A549 (cell line): ENCODE data around the gene DPEP2. TPM values are rescaled to one million over a fixed set of nuclear protein-coding genes. Genes with fewer than 3 reads are reported as not detected.

Source experiments
- ATAC-seq, 2 experiments: fragments of 200-7000 bp in 1 of 2; fragments of >200 bp in 1 of 2; cut with Nextera tagmentation in 1 of 2; cut with Tn5 transposase in 1 of 2; 3 replicates each; pipeline versions ENCODE4 v1.8.0 to v1.9.1; 2018 to 2020; ENCODE audit warnings: mild to moderate bottlenecking in 1 of 2, moderate library complexity in 1 of 2
- CTCF ChIA-PET: fragments of 300-600 bp; sonication (Branson Sonifier 250); formaldehyde crosslinking; extraction: SDS; loops from one replicate; lab custom pipeline; 2021; ENCODE audit warnings: antibody characterized with exemption, inconsistent platforms; lab: Yijun Ruan, JAX
- POLR2A ChIA-PET: fragments of 350-600 bp; formaldehyde crosslinking; extraction: SDS; loops from one replicate; lab custom pipeline; 2021; ENCODE audit warnings: antibody characterized with exemption, inconsistent platforms; lab: Yijun Ruan, JAX
- DNase-seq, 2 experiments: peaks; one replicate each; pipeline versions ENCODE4 v3.0.0 to v3.0.0-alpha.2; 2011 to 2016; ENCODE audit warnings: low read depth in 1 of 2, low spot score in 1 of 2
- FAIRE-seq: peaks from 2 replicates; lab custom pipeline; 2011; peaks lifted over from hg19 to GRCh38; lab: Jason Lieb, UNC
- H3K27ac ChIP-seq, 2 experiments: fragments of >200 bp; sonication (Bioruptor Twin); formaldehyde crosslinking; 3 replicates each; pipeline ENCODE4 v1.5.1; 2016 to 2017
- H3K4me1 ChIP-seq: fragments of >200 bp; sonication (Bioruptor Twin); formaldehyde crosslinking; 3 replicates; pipeline ENCODE4 v1.6.1; 2016
- H3K4me2 ChIP-seq: fragments of >200 bp; sonication (Bioruptor Twin); formaldehyde crosslinking; 3 replicates; pipeline ENCODE4 v1.6.1; 2016
- H3K4me3 ChIP-seq: fragments of >200 bp; sonication (Bioruptor Twin); formaldehyde crosslinking; 3 replicates; pipeline ENCODE4 v1.5.1; 2016
- H3K9me3 ChIP-seq: fragments of >200 bp; sonication (Bioruptor Twin); formaldehyde crosslinking; 3 replicates; pipeline ENCODE4 v1.6.1; 2016
- BHLHE40 ChIP-seq: IDR thresholded peaks from 2 replicates; pipeline ENCODE4 v1.6.1; 2012; ENCODE audit warnings: low read depth, low read length, inconsistent platforms
- CHD4 ChIP-seq: fragments of 200-600 bp; sonication (generic); IDR thresholded peaks from 2 replicates; pipeline ENCODE4 v1.6.1; 2016; ENCODE audit warnings: antibody characterized with exemption, mild to moderate bottlenecking, borderline replicate concordance
- EHMT2 ChIP-seq: fragments of 200-600 bp; sonication (generic); IDR thresholded peaks from 2 replicates; pipeline ENCODE4 v1.6.1; 2016; ENCODE audit warnings: antibody characterized with exemption, low read depth, mild to moderate bottlenecking, moderate library complexity
- ELK1 ChIP-seq: fragments of 150-350 bp; IDR thresholded peaks from 2 replicates; pipeline ENCODE4 v1.6.1; 2014; ENCODE audit warnings: low read depth, mild to moderate bottlenecking, low read length
- ESRRA ChIP-seq: fragments of 150-350 bp; IDR thresholded peaks from 2 replicates; pipeline ENCODE4 v1.6.1; 2014; ENCODE audit warnings: mild to moderate bottlenecking, low read length, borderline replicate concordance
- FOSL2 ChIP-seq, 2 experiments: fragments of 450-650 bp in 1 of 2; fragments of >200 bp in 1 of 2; sonication (Bioruptor Twin) in 1 of 2; formaldehyde crosslinking; IDR thresholded peaks; 2 replicates each; pipeline versions ENCODE4 v1.5.0 to v1.6.1; 2016 to 2020; ENCODE audit warnings: mild to moderate bottlenecking in 1 of 2, moderate library complexity in 1 of 2
- HES2 ChIP-seq: fragments of >200 bp; sonication (Bioruptor Twin); formaldehyde crosslinking; IDR thresholded peaks from 2 replicates; pipeline ENCODE4 v1.6.1; 2016
- KDM1A ChIP-seq: fragments of 200-600 bp; sonication (generic); IDR thresholded peaks from 2 replicates; pipeline ENCODE4 v1.6.1; 2016; ENCODE audit warnings: low read depth, mild to moderate bottlenecking
- MYC ChIP-seq: IDR thresholded peaks from 2 replicates; pipeline ENCODE4 v1.6.1; 2012; ENCODE audit warnings: mild to moderate bottlenecking, inconsistent platforms, low read length, improper control_type of control experiment, borderline replicate concordance
- NPAS2 ChIP-seq: fragments of 250-450 bp; sonication (Bioruptor Pico); IDR thresholded peaks from 2 replicates; pipeline ENCODE4 v1.8.0; 2022; ENCODE audit warnings: mild to moderate bottlenecking, moderate library complexity, borderline replicate concordance
- ZFP36 ChIP-seq: fragments of 450-650 bp; IDR thresholded peaks from 2 replicates; pipeline ENCODE4 v1.6.1; 2014; ENCODE audit warnings: borderline replicate concordance; ENCODE audit not compliant: partially characterized antibody
- ZNF302 ChIP-seq: fragments of 250-450 bp; sonication (Bioruptor Pico); IDR thresholded peaks from 2 replicates; pipeline ENCODE4 v1.9.0; 2021; ENCODE audit warnings: inconsistent platforms, mild to moderate bottlenecking, moderate library complexity
- WGBS: methylation state at CpG from one replicate; pipeline ENCODE4 v1.1.6; 2017; ENCODE audit errors: missing lambda C conversion rate; 5-methylcytosine and 5-hydroxymethylcytosine counted together
- polyA plus RNA-seq, 4 experiments: library from polyadenylated mRNA; depleted of rRNA in 3 of 4; stranded (reverse); fragments of >200 nt; fragmentation: RNase III in 1 of 4; extraction: RNeasy Plus Mini Kit Qiagen cat#74134 plus additional on column Dnase treatment in 1 of 4; gene quantifications; 2 replicates in 3 of 4; 3 replicates in 1 of 4; pipeline ENCODE4 v1.2.3, GENCODE V29; 2011 to 2017
- TF ChIP-seq, protein P1 (sequence below): fragments of >200 bp; sonication (Bioruptor Twin); formaldehyde crosslinking; IDR thresholded peaks from 3 replicates; pipeline ENCODE4 v1.6.1; 2016
- TF ChIP-seq, protein P2 (sequence below): fragments of >200 bp; sonication (Bioruptor Twin); formaldehyde crosslinking; IDR thresholded peaks from 3 replicates; pipeline ENCODE4 v1.5.1; 2016
- TF ChIP-seq, protein P3 (sequence below): fragments of 200-600 bp; sonication (generic); IDR thresholded peaks from 2 replicates; pipeline ENCODE4 v1.6.1; 2016; ENCODE audit warnings: antibody characterized with exemption, mild to moderate bottlenecking, moderate library complexity

The DPEP2 gene
- polyA plus RNA-seq, 2 of the 4 experiments (the other 2 are of a cell fraction), result not detected

- Histone ChIP-seq H3K4me3 (no peak within 1 kb of the TSS), H3K27ac (no peak within 1 kb of the TSS), H3K4me1 (no peaks in the 10 kb centered on the region)
- ATAC-seq (no peak; a peak in 1 of 6 replicates), DNase-seq (no peak)
- 87% methylated on average over 21 of the region's 23 CpGs for WGBS
- CTCF ChIA-PET, result interaction anchor here (1.0 to 6.3 kb wide), 8 partner anchors 8 to 121 kb away, joined by 3 to 54 read pairs (median 5); partner anchors contain the start of gene PSMB10
- POLR2A ChIA-PET, result interaction anchor here (1.4 kb wide), 1 partner anchor 8 kb away, joined by 5 read pairs; no protein-coding TSS in a partner anchor
- TF ChIP-seq ELK1, result no peak
- TF ChIP-seq, protein P1, sequence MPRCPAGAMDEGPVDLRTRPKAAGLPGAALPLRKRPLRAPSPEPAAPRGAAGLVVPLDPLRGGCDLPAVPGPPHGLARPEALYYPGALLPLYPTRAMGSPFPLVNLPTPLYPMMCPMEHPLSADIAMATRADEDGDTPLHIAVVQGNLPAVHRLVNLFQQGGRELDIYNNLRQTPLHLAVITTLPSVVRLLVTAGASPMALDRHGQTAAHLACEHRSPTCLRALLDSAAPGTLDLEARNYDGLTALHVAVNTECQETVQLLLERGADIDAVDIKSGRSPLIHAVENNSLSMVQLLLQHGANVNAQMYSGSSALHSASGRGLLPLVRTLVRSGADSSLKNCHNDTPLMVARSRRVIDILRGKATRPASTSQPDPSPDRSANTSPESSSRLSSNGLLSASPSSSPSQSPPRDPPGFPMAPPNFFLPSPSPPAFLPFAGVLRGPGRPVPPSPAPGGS, result no peak
- TF ChIP-seq CHD4, result no peak
- no peak for TF ChIP-seq EHMT2
- TF ChIP-seq BHLHE40, result no peak
- no peak for TF ChIP-seq ZFP36
- no peak for TF ChIP-seq ESRRA
- no peak for TF ChIP-seq ZNF302
- TF ChIP-seq KDM1A, result no peak
- TF ChIP-seq, protein P2, sequence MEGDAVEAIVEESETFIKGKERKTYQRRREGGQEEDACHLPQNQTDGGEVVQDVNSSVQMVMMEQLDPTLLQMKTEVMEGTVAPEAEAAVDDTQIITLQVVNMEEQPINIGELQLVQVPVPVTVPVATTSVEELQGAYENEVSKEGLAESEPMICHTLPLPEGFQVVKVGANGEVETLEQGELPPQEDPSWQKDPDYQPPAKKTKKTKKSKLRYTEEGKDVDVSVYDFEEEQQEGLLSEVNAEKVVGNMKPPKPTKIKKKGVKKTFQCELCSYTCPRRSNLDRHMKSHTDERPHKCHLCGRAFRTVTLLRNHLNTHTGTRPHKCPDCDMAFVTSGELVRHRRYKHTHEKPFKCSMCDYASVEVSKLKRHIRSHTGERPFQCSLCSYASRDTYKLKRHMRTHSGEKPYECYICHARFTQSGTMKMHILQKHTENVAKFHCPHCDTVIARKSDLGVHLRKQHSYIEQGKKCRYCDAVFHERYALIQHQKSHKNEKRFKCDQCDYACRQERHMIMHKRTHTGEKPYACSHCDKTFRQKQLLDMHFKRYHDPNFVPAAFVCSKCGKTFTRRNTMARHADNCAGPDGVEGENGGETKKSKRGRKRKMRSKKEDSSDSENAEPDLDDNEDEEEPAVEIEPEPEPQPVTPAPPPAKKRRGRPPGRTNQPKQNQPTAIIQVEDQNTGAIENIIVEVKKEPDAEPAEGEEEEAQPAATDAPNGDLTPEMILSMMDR, result no peak
- no peak for TF ChIP-seq NPAS2 (CRISPR knock-in tag)
- TF ChIP-seq MYC, result no peak
- no peak for TF ChIP-seq HES2
- TF ChIP-seq, protein P3, sequence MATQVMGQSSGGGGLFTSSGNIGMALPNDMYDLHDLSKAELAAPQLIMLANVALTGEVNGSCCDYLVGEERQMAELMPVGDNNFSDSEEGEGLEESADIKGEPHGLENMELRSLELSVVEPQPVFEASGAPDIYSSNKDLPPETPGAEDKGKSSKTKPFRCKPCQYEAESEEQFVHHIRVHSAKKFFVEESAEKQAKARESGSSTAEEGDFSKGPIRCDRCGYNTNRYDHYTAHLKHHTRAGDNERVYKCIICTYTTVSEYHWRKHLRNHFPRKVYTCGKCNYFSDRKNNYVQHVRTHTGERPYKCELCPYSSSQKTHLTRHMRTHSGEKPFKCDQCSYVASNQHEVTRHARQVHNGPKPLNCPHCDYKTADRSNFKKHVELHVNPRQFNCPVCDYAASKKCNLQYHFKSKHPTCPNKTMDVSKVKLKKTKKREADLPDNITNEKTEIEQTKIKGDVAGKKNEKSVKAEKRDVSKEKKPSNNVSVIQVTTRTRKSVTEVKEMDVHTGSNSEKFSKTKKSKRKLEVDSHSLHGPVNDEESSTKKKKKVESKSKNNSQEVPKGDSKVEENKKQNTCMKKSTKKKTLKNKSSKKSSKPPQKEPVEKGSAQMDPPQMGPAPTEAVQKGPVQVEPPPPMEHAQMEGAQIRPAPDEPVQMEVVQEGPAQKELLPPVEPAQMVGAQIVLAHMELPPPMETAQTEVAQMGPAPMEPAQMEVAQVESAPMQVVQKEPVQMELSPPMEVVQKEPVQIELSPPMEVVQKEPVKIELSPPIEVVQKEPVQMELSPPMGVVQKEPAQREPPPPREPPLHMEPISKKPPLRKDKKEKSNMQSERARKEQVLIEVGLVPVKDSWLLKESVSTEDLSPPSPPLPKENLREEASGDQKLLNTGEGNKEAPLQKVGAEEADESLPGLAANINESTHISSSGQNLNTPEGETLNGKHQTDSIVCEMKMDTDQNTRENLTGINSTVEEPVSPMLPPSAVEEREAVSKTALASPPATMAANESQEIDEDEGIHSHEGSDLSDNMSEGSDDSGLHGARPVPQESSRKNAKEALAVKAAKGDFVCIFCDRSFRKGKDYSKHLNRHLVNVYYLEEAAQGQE, result no peak
- no peak for TF ChIP-seq FOSL2 (IDR thresholded peaks at IDR 0.05)
- no peak for TF ChIP-seq FOSL2 (CRISPR knock-in tag; IDR thresholded peaks at IDR 0.05)
- TF ChIP-seq, all 56 proteins: peak for 0
- Histone ChIP-seq H3K4me2 (no peak within 1 kb of the TSS), H3K9me3 (no peaks in the 10 kb centered on the region)
- no peak for FAIRE-seq
Observed at GRCh38 chr16:67943619-67944504, 55.4 kb downstream of the DPEP2 start, which contains the start of gene LCAT. Gene LCAT (minus strand): TSS chr16:67944120. CDS start chr16:67944101, 19 bp downstream.
